Measurements from ENCODE around the gene KCNT1.
A peak's percentile ranks its signal among the peaks of the same experiment; 100 is the strongest.

The KCNT1 gene

GRCh38 chr9:135815830-135816650, 114.1 kb downstream of the KCNT1 start:
- peaks cover 96% of the 10 kb centered on the region for H3K36me3 Mint-ChIP-seq (ENCODE audit: low read depth)

GRCh38 chr9:135816651-135816970, 114.6 kb downstream of the KCNT1 start:
- no peak for DNase-seq
- no peaks in the 10 kb centered on the region for H3K4me1 Mint-ChIP-seq (ENCODE audit: low read depth)
- no peak overlapping the region for H3K27ac Mint-ChIP-seq

More at GRCh38 chr9:135815830-135816650, 114.1 kb downstream of the KCNT1 start:
- DNase-seq, result no peak
- no peaks in the 10 kb centered on the region for H3K9me3 Mint-ChIP-seq
- no peak overlapping the region for H3K4me3 Mint-ChIP-seq
- no peaks in the 10 kb centered on the region for H3K4me1 Mint-ChIP-seq (ENCODE audit: low read depth)
- no peaks in the 10 kb centered on the region for H3K27me3 Mint-ChIP-seq
- H3K27ac Mint-ChIP-seq, result peak overlapping the region; percentile 27

GRCh38 chr9:135817951-135818717, 116.1 kb downstream of the KCNT1 start:
- Mint-ChIP-seq H3K27ac (no peak overlapping the region), H3K9me3 (no peaks in the 10 kb centered on the region), H3K36me3 (ENCODE audit: low read depth) (peaks cover 96% of the 10 kb centered on the region), H3K4me3 (no peak overlapping the region), H3K4me1 (ENCODE audit: low read depth) (no peaks in the 10 kb centered on the region), H3K27me3 (no peaks in the 10 kb centered on the region)
- DNase-seq, result no peak

More at GRCh38 chr9:135816651-135816970, 114.6 kb downstream of the KCNT1 start:
- no peak overlapping the region for H3K4me3 Mint-ChIP-seq
- H3K36me3 Mint-ChIP-seq (ENCODE audit: low read depth), result peaks cover 96% of the 10 kb centered on the region
- H3K9me3 Mint-ChIP-seq, result no peaks in the 10 kb centered on the region
- no peaks in the 10 kb centered on the region for H3K27me3 Mint-ChIP-seq

- peaks cover 97% of the 10 kb centered on the region for H3K36me3 Mint-ChIP-seq (ENCODE audit: low read depth)
Measured at GRCh38 chr9:135818718-135819475, 116.9 kb downstream of the KCNT1 start.

GRCh38 chr9:135819905-135820304, 117.9 kb downstream of the KCNT1 start:
- Mint-ChIP-seq H3K4me3 (no peak overlapping the region), H3K36me3 (ENCODE audit: low read depth) (peaks cover 95% of the 10 kb centered on the region), H3K27me3 (no peaks in the 10 kb centered on the region), H3K27ac (no peak overlapping the region), H3K9me3 (no peaks in the 10 kb centered on the region), H3K4me1 (ENCODE audit: low read depth) (peaks cover 2% of the 10 kb centered on the region)
- no peak for DNase-seq

More at GRCh38 chr9:135818718-135819475, 116.9 kb downstream of the KCNT1 start:
- H3K9me3 Mint-ChIP-seq, result no peaks in the 10 kb centered on the region
- H3K27ac Mint-ChIP-seq, result no peak overlapping the region
- no peaks in the 10 kb centered on the region for H3K4me1 Mint-ChIP-seq (ENCODE audit: low read depth)
- H3K27me3 Mint-ChIP-seq, result no peaks in the 10 kb centered on the region
- H3K4me3 Mint-ChIP-seq, result no peak overlapping the region
- DNase-seq, result no peak

GRCh38 chr9:135820661-135821060, 118.7 kb downstream of the KCNT1 start:
- Mint-ChIP-seq H3K4me1 (ENCODE audit: low read depth) (peaks cover 10% of the 10 kb centered on the region), H3K27me3 (no peaks in the 10 kb centered on the region)

GRCh38 chr9:135821116-135821515, 119.1 kb downstream of the KCNT1 start:
- peaks cover 94% of the 10 kb centered on the region for H3K36me3 Mint-ChIP-seq (ENCODE audit: low read depth)
- H3K27me3 Mint-ChIP-seq, result no peaks in the 10 kb centered on the region
- no peaks in the 10 kb centered on the region for H3K9me3 Mint-ChIP-seq

More at GRCh38 chr9:135820661-135821060, 118.7 kb downstream of the KCNT1 start:
- no peak for DNase-seq
- peaks cover 95% of the 10 kb centered on the region for H3K36me3 Mint-ChIP-seq (ENCODE audit: low read depth)
- H3K9me3 Mint-ChIP-seq, result no peaks in the 10 kb centered on the region
- no peak overlapping the region for H3K27ac Mint-ChIP-seq
- no peak overlapping the region for H3K4me3 Mint-ChIP-seq

GRCh38 chr9:135821733-135822373, 119.9 kb downstream of the KCNT1 start:
- Mint-ChIP-seq H3K4me3 (no peak overlapping the region), H3K9me3 (no peaks in the 10 kb centered on the region), H3K27me3 (no peaks in the 10 kb centered on the region), H3K36me3 (ENCODE audit: low read depth) (peaks cover 94% of the 10 kb centered on the region), H3K27ac (no peak overlapping the region), H3K4me1 (ENCODE audit: low read depth) (peaks cover 14% of the 10 kb centered on the region)
- DNase-seq, result no peak

More at GRCh38 chr9:135821116-135821515, 119.1 kb downstream of the KCNT1 start:
- Mint-ChIP-seq H3K27ac (no peak overlapping the region), H3K4me1 (ENCODE audit: low read depth) (peaks cover 10% of the 10 kb centered on the region), H3K4me3 (no peak overlapping the region)
- DNase-seq, result no peak

GRCh38 chr9:135822374-135822755, 120.4 kb downstream of the KCNT1 start:
- Mint-ChIP-seq H3K9me3 (no peaks in the 10 kb centered on the region), H3K4me3 (no peak overlapping the region), H3K27me3 (no peaks in the 10 kb centered on the region), H3K27ac (no peak overlapping the region), H3K36me3 (ENCODE audit: low read depth) (peaks cover 94% of the 10 kb centered on the region), H3K4me1 (ENCODE audit: low read depth) (peaks cover 14% of the 10 kb centered on the region)
- no peak for DNase-seq

GRCh38 chr9:135823036-135823435, 121.1 kb downstream of the KCNT1 start:
- H3K27ac Mint-ChIP-seq, result peak overlapping the region; percentile 18
- H3K36me3 Mint-ChIP-seq (ENCODE audit: low read depth), result peaks cover 92% of the 10 kb centered on the region
- no peak overlapping the region for H3K4me3 Mint-ChIP-seq

GRCh38 chr9:135825435-135826187, 123.6 kb downstream of the KCNT1 start:
- H3K27ac Mint-ChIP-seq, result peak overlapping the region; percentile 49

More at GRCh38 chr9:135823036-135823435, 121.1 kb downstream of the KCNT1 start:
- DNase-seq, result no peak
- Mint-ChIP-seq H3K4me1 (ENCODE audit: low read depth) (peaks cover 14% of the 10 kb centered on the region), H3K27me3 (no peaks in the 10 kb centered on the region), H3K9me3 (no peaks in the 10 kb centered on the region)

GRCh38 chr9:135826188-135826545, 124.2 kb downstream of the KCNT1 start:
- Mint-ChIP-seq H3K9me3 (peaks cover 7% of the 10 kb centered on the region), H3K36me3 (ENCODE audit: low read depth) (peaks cover 91% of the 10 kb centered on the region), H3K4me3 (no peak overlapping the region), H3K27me3 (no peaks in the 10 kb centered on the region), H3K4me1 (ENCODE audit: low read depth) (peaks cover 24% of the 10 kb centered on the region), H3K27ac (no peak overlapping the region)
- DNase-seq, result no peak

More at GRCh38 chr9:135825435-135826187, 123.6 kb downstream of the KCNT1 start:
- peaks cover 24% of the 10 kb centered on the region for H3K4me1 Mint-ChIP-seq (ENCODE audit: low read depth)
- no peak overlapping the region for H3K4me3 Mint-ChIP-seq
- peaks cover 7% of the 10 kb centered on the region for H3K9me3 Mint-ChIP-seq
- no peak for DNase-seq
- H3K27me3 Mint-ChIP-seq, result no peaks in the 10 kb centered on the region
- peaks cover 93% of the 10 kb centered on the region for H3K36me3 Mint-ChIP-seq (ENCODE audit: low read depth)

GRCh38 chr9:135827301-135827700, 125.3 kb downstream of the KCNT1 start:
- Mint-ChIP-seq H3K27ac (no peak overlapping the region), H3K36me3 (ENCODE audit: low read depth) (peaks cover 84% of the 10 kb centered on the region), H3K9me3 (peaks cover 7% of the 10 kb centered on the region), H3K4me1 (ENCODE audit: low read depth) (peaks cover 24% of the 10 kb centered on the region), H3K4me3 (no peak overlapping the region), H3K27me3 (no peaks in the 10 kb centered on the region)
- no peak for DNase-seq
